Parathyroid adenoma (tissue), 2 donors: ENCODE measurements around the gene FSTL1.
A peak's percentile ranks its signal among the peaks of the same experiment; 100 is the strongest.

Experiments
- H2AFZ ChIP-seq: fragments of 300-600 bp; sonication (generic); one replicate; pipeline ENCODE4 v1.7.0; 2017; ENCODE audit warnings: antibody characterized with exemption, mild to moderate bottlenecking
- H3K27ac ChIP-seq: fragments of 300-600 bp; sonication (generic); one replicate; pipeline ENCODE4 v1.7.0; 2017
- H3K27me3 ChIP-seq: fragments of 300-600 bp; sonication (generic); one replicate; pipeline ENCODE4 v1.7.0; 2017; ENCODE audit warnings: low read length; ENCODE audit not compliant: control insufficient read depth, insufficient read depth
- H3K36me3 ChIP-seq: fragments of 300-600 bp; sonication (generic); one replicate; pipeline ENCODE4 v1.7.0; 2017; ENCODE audit warnings: low read length; ENCODE audit not compliant: control insufficient read depth, insufficient read depth
- H3K4me1 ChIP-seq: fragments of 300-600 bp; sonication (generic); one replicate; pipeline ENCODE4 v1.7.0; 2017; ENCODE audit warnings: control low read depth
- H3K4me2 ChIP-seq: fragments of 300-600 bp; sonication (generic); one replicate; pipeline ENCODE4 v1.7.0; 2017; ENCODE audit warnings: low read length
- H3K4me3 ChIP-seq: fragments of 300-600 bp; sonication (generic); one replicate; pipeline ENCODE4 v1.7.0; 2017; ENCODE audit warnings: low read depth, low read length
- H3K79me2 ChIP-seq: fragments of 300-600 bp; sonication (generic); one replicate; pipeline ENCODE4 v1.7.0; 2017; ENCODE audit warnings: control low read depth
- H3K9ac ChIP-seq: fragments of 300-600 bp; sonication (generic); one replicate; pipeline ENCODE4 v1.7.0; 2017; ENCODE audit warnings: mild to moderate bottlenecking
- H3K9me3 ChIP-seq: fragments of 300-600 bp; sonication (generic); one replicate; pipeline ENCODE4 v1.7.0; 2017; ENCODE audit warnings: low read length; ENCODE audit not compliant: control insufficient read depth
- CTCF ChIP-seq: fragments of 300-600 bp; sonication (generic); IDR thresholded peaks from one replicate; pipeline ENCODE4 v1.7.0; 2017; ENCODE audit warnings: antibody characterized with exemption, mild to moderate bottlenecking
- donor health status: primary hyperparathyroidism.

Gene FSTL1

GRCh38 chr3:120454076-120454689 lies 3.4 kb upstream of the FSTL1 start:
- TF ChIP-seq CTCF: no peak
- Histone ChIP-seq H2AFZ (no peak overlapping the region), H3K27me3 (no peaks in the 10 kb centered on the region), H3K36me3 (no peaks in the 10 kb centered on the region), H3K9ac (no peak overlapping the region), H3K4me2 (no peak overlapping the region), H3K9me3 (no peaks in the 10 kb centered on the region), H3K4me3 (no peak overlapping the region), H3K27ac (no peak overlapping the region), H3K79me2 (no peaks in the 10 kb centered on the region), H3K4me1 (peaks cover 3% of the 10 kb centered on the region)

GRCh38 chr3:120452816-120453215 lies 2.0 kb upstream of the FSTL1 start:
- no peaks in the 10 kb centered on the region for H3K9me3 ChIP-seq
- no peak overlapping the region for H3K4me3 ChIP-seq
- no peak overlapping the region for H3K27ac ChIP-seq
- no peaks in the 10 kb centered on the region for H3K27me3 ChIP-seq
- TF ChIP-seq CTCF: no peak
- no peak overlapping the region for H3K4me2 ChIP-seq
- no peaks in the 10 kb centered on the region for H3K36me3 ChIP-seq
- peak overlapping the region; percentile 12 for H2AFZ ChIP-seq
- H3K9ac ChIP-seq: no peak overlapping the region
- no peaks in the 10 kb centered on the region for H3K79me2 ChIP-seq
- peaks cover 3% of the 10 kb centered on the region for H3K4me1 ChIP-seq

GRCh38 chr3:120451806-120452205 lies 1.0 kb upstream of the FSTL1 start:
- Histone ChIP-seq H3K4me3 (no peak overlapping the region), H3K9me3 (no peaks in the 10 kb centered on the region), H3K79me2 (no peaks in the 10 kb centered on the region), H3K27ac (peak overlapping the region; percentile 26), H3K27me3 (no peaks in the 10 kb centered on the region), H2AFZ (peak overlapping the region; percentile 96), H3K9ac (no peak overlapping the region), H3K4me2 (no peak overlapping the region), H3K4me1 (peaks cover 3% of the 10 kb centered on the region), H3K36me3 (no peaks in the 10 kb centered on the region)
- TF ChIP-seq CTCF: no peak

GRCh38 chr3:120451272-120451761 lies 525 bp upstream of the FSTL1 start:
- Histone ChIP-seq H3K27ac (peak overlapping the region; percentile 26), H3K4me3 (peak overlapping the region; percentile 74)

More at GRCh38 chr3:120451272-120451761, 525 bp upstream of the FSTL1 start:
- no peaks in the 10 kb centered on the region for H3K79me2 ChIP-seq
- H3K4me1 ChIP-seq: peaks cover 3% of the 10 kb centered on the region
- H3K9me3 ChIP-seq: no peaks in the 10 kb centered on the region
- H3K36me3 ChIP-seq: no peaks in the 10 kb centered on the region
- no peaks in the 10 kb centered on the region for H3K27me3 ChIP-seq
- H3K9ac ChIP-seq: peak overlapping the region; percentile 47
- no peak for TF ChIP-seq CTCF
- H3K4me2 ChIP-seq: peak overlapping the region; percentile 71
- peak overlapping the region; percentile 96 for H2AFZ ChIP-seq
